ENCODE measurements around the gene KIF24. TPM values are rescaled to one million over a fixed set of nuclear protein-coding genes. Genes with fewer than 3 reads are reported as not detected.
"Not testable (repeated sequence)": the region's sequence is repeated elsewhere in the genome, so short reads cannot be mapped to it uniquely, and the experiment has no call there.

Gene KIF24
- total RNA-seq, 2 experiments from 2014 or later, result 9.3 to 13.6 TPM

DNA sequence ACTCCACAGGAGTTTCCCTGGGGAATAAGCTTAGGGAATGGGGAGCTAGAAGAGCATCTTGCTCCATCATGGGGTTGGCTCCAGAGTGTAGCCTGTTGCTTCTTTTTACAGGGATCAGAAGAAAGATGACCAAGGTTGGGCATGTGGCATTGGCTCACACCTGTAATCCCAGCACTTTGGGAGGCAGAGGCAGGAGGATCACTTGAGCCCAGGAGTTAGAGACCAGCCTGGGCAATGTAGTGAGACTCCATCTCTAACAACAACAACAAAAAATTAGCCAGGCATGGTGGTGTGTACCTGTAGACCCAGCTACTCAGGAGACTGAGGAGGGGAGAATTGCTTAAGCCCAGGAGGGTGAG is 18.7 kb upstream of the KIF24 start:
- ATAC-seq (no peak), DNase-seq (no peak)
- H3K4me1 Mint-ChIP-seq, result no peaks in the 10 kb centered on the region
- H3K4me3 Mint-ChIP-seq, result no peak overlapping the region
- CTCF ChIA-PET, result interaction anchor here (0.8 kb wide), 1 partner anchor 30 kb away, joined by 4 read pairs; no protein-coding TSS in a partner anchor
- H3K9me3 Mint-ChIP-seq (ENCODE audit: low read depth), result no peaks in the 10 kb centered on the region
- H3K27me3 Mint-ChIP-seq, result no peaks in the 10 kb centered on the region
- H3K36me3 Mint-ChIP-seq, result peaks cover 7% of the 10 kb centered on the region
- no peak overlapping the region for H3K27ac Mint-ChIP-seq

DNA sequence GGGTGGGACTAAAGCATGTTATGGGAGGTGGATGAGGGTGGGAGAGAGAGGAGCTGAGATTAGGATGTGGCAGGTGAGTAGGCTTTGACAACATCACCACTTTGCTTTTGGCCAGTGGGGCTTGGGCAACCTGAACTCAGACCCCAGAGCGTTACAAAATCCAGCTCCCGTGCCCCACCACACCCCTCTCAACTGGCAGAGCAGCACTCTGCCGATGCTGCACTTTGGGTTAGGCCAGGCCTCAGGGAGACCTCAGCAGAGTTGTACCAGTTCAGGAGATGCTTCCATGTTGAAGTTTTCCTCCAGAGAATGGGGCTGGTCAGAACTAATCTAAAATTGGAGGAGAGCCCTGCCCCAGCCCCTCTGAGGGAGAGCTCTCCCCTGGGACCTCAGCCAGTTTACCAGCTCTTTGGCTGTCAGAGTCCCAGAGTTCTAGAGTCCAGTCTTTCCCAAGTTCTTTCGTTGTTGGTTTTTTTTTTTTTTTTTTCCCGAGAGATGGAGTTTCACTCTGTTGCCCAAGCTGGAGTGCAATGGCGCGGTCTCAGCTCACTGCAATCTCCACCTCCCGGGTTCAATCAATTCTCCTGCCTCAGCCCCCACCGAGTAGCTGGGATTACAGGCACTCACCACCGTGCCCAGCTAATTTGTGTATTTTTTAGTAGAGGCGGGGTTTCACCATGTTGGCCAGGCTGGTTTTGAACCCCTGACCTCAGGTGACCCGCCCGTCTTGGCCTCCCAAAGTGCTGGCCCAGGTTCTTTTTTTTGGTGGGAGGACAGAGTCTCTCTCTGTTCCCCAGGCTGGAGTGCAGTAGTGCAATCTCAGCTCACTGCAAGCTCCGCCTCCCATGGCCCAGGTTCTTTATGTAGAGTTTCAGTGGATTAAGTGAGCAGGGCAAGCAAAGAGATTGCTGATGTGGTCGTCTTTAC is 18.1 kb upstream of the KIF24 start:
- H3K4me3 Mint-ChIP-seq, result no peak overlapping the region
- no peaks in the 10 kb centered on the region for H3K27me3 Mint-ChIP-seq
- DNase-seq (no peak), ATAC-seq (no peak)
- H3K9me3 Mint-ChIP-seq (ENCODE audit: low read depth), result no peaks in the 10 kb centered on the region
- no peak overlapping the region for H3K27ac Mint-ChIP-seq
- CTCF ChIA-PET, result interaction anchor here (0.7 to 0.8 kb wide), 2 partner anchors 31 to 199 kb away, joined by 3 to 4 read pairs; no protein-coding TSS in a partner anchor
- peaks cover 11% of the 10 kb centered on the region for H3K36me3 Mint-ChIP-seq
- H3K4me1 Mint-ChIP-seq, result no peaks in the 10 kb centered on the region

DNA sequence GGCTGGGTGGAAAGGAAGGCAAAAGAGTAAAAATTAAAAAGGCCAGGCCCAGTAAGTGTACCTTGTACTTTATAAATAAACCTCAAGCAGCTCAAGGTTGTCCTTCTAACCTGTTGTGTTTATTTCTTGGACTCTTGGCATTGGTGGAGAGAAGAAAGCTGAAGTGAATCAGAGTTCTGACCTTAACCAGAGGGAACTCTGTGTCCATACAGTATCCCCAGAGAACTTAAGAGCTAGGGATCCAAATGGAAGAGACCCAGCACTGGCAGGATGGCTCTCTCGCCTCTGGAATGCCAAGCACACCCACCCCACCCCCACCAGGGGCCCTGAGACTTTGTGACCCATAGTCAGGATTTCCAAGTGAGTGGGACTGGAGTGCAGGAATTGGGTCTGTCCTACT is 14.5 kb upstream of the KIF24 start:
- no peaks in the 10 kb centered on the region for H3K9me3 Mint-ChIP-seq (ENCODE audit: low read depth)
- no peak overlapping the region for H3K4me3 Mint-ChIP-seq
- no peak overlapping the region for H3K27ac Mint-ChIP-seq
- no peaks in the 10 kb centered on the region for H3K4me1 Mint-ChIP-seq
- no peak for DNase-seq
- no peak for ATAC-seq
- H3K36me3 Mint-ChIP-seq, result peaks cover 20% of the 10 kb centered on the region
- CTCF ChIA-PET, result interaction anchor here (1.1 to 1.3 kb wide), 2 partner anchors 15 to 36 kb away, joined by 3 to 4 read pairs; no protein-coding TSS in a partner anchor
- no peaks in the 10 kb centered on the region for H3K27me3 Mint-ChIP-seq

GRCh38 chr9:34343090-34343489 is 14.0 kb upstream of the KIF24 start:
- no peak overlapping the region for H3K27ac Mint-ChIP-seq
- no peaks in the 10 kb centered on the region for H3K27me3 Mint-ChIP-seq
- H3K9me3 Mint-ChIP-seq (ENCODE audit: low read depth), result no peaks in the 10 kb centered on the region
- no peak overlapping the region for H3K4me3 Mint-ChIP-seq
- CTCF ChIA-PET, result interaction anchor here (1.1 to 1.3 kb wide), 2 partner anchors 15 to 36 kb away, joined by 3 to 4 read pairs; no protein-coding TSS in a partner anchor
- H3K36me3 Mint-ChIP-seq, result peaks cover 22% of the 10 kb centered on the region
- no peaks in the 10 kb centered on the region for H3K4me1 Mint-ChIP-seq
- ATAC-seq (no peak), DNase-seq (no peak)

GRCh38 chr9:34341659-34342295 is 12.7 kb upstream of the KIF24 start:
- CTCF ChIA-PET, result interaction anchor here (1.1 kb wide), 1 partner anchor 9 kb away, joined by 3 read pairs; no protein-coding TSS in a partner anchor
- no peak for ATAC-seq
- Mint-ChIP-seq H3K27me3 (no peaks in the 10 kb centered on the region), H3K9me3 (ENCODE audit: low read depth) (no peaks in the 10 kb centered on the region), H3K4me3 (no peak overlapping the region), H3K4me1 (no peaks in the 10 kb centered on the region), H3K27ac (no peak overlapping the region), H3K36me3 (peaks cover 22% of the 10 kb centered on the region)
- DNase-seq, result no peak

- Mint-ChIP-seq H3K36me3 (peaks cover 22% of the 10 kb centered on the region), H3K4me1 (peaks cover 1% of the 10 kb centered on the region), H3K27ac (no peak overlapping the region), H3K27me3 (no peaks in the 10 kb centered on the region), H3K4me3 (no peak overlapping the region), H3K9me3 (ENCODE audit: low read depth) (no peaks in the 10 kb centered on the region)
- ATAC-seq (no peak), DNase-seq (no peak)
- CTCF ChIA-PET, result interaction anchor here (0.7 to 1.3 kb wide), 3 partner anchors 11 to 41 kb away, joined by 3 to 4 read pairs (median 4); no protein-coding TSS in a partner anchor
Measured at GRCh38 chr9:34338665-34339385, 9.8 kb upstream of the KIF24 start.

DNA sequence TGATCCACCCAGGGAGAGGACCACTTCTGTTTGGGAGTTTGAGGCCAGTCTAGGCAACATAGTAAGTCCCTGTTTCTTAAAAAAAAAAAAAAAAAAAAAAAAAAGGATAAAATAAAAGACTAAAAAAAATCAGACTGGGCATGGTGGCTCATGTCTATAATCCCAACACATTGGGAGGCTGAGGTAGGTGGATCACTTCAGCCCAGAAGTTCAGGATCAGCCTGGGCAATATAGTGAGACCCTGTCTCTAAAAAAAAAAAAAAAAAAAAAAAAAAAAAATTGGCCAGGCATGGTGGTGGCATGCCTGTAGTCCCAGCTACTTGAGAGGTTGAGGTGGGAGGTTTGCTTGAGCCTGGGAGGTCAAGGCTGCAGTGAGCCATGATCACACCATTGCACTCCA is 9.0 kb upstream of the KIF24 start:
- peaks cover 19% of the 10 kb centered on the region for H3K36me3 Mint-ChIP-seq
- not testable (repeated sequence) for H3K9me3 Mint-ChIP-seq (ENCODE audit: low read depth); ATAC-seq; H3K4me3 Mint-ChIP-seq; H3K4me1 Mint-ChIP-seq; H3K27ac Mint-ChIP-seq; H3K27me3 Mint-ChIP-seq; DNase-seq
- CTCF ChIA-PET, result interaction anchor here (1.4 kb wide), 1 partner anchor 43 kb away, joined by 3 read pairs; no protein-coding TSS in a partner anchor

GRCh38 chr9:34337403-34337802 is 8.3 kb upstream of the KIF24 start:
- CTCF ChIA-PET, result interaction anchor here (1.4 kb wide), 1 partner anchor 44 kb away, joined by 3 read pairs; no protein-coding TSS in a partner anchor
- no peak overlapping the region for H3K4me3 Mint-ChIP-seq
- ATAC-seq (no peak), DNase-seq (no peak)
- no peak overlapping the region for H3K27ac Mint-ChIP-seq
- peaks cover 18% of the 10 kb centered on the region for H3K36me3 Mint-ChIP-seq
- no peaks in the 10 kb centered on the region for H3K27me3 Mint-ChIP-seq
- peaks cover 5% of the 10 kb centered on the region for H3K4me1 Mint-ChIP-seq
- no peaks in the 10 kb centered on the region for H3K9me3 Mint-ChIP-seq (ENCODE audit: low read depth)

- Mint-ChIP-seq H3K9me3 (ENCODE audit: low read depth) (no peaks in the 10 kb centered on the region), H3K27ac (no peak overlapping the region), H3K36me3 (peaks cover 10% of the 10 kb centered on the region), H3K27me3 (no peaks in the 10 kb centered on the region), H3K4me3 (no peak overlapping the region), H3K4me1 (peaks cover 17% of the 10 kb centered on the region)
- DNase-seq (no peak), ATAC-seq (no peak)
- CTCF ChIA-PET, result interaction anchor here (6.8 kb wide), 1 partner anchor 42 kb away, joined by 143 read pairs; the partner anchor contains the start of gene MYORG
Measured at GRCh38 chr9:34335376-34335775, 6.3 kb upstream of the KIF24 start.

DNA sequence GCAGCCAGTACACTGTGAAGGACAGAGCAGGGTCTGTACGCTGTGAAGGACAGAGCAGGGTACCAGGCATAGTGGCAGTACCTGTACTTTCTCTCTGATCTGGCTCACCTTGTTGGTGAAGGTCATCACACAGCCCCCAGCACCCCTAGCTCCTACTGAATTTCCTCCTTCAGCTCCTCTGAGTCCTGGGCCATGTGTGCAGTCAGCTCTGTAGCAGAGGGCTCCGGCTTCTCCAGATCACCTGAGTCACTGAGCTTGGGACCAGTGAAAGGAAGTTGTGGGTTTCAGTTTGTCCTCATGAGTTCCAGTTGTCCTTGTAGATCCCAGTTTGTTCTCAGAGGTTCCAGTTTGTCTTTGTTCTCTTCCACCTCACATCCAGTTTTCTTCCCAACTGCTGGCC is 5.8 kb upstream of the KIF24 start:
- ATAC-seq (no peak), DNase-seq (no peak)
- Mint-ChIP-seq H3K4me3 (no peak overlapping the region), H3K36me3 (peaks cover 7% of the 10 kb centered on the region), H3K27me3 (no peaks in the 10 kb centered on the region), H3K27ac (no peak overlapping the region), H3K4me1 (peaks cover 22% of the 10 kb centered on the region), H3K9me3 (ENCODE audit: low read depth) (no peaks in the 10 kb centered on the region)
- CTCF ChIA-PET, result interaction anchor here (6.8 kb wide), 1 partner anchor 42 kb away, joined by 143 read pairs; the partner anchor contains the start of gene MYORG

DNA sequence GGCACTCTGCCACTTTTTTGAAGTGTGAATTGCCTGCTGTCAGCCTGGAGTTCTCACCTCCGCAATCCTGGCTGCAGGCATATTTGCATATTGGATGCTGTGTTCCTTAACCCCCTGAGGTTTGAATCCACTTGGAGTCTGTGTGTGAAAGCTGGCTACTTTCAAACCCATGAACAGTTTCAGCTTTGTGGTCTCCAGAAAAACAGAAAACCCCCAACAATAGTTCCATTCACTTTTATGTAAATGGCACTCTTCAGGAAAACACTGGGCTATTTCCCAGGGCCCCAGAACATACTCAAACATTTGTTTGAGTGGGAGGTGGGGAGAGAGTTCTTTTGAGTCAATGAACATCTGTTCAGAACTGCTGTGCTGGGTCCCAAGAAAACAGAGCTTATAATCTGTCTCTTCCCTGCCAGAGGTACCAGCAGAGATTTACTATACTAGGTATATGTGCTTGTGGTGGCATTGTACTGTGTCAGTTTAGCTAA is 5.3 kb upstream of the KIF24 start:
- CTCF ChIA-PET, result interaction anchor here (1.4 to 6.8 kb wide), 2 partner anchors 30 to 43 kb away, joined by 3 to 143 read pairs; partner anchors contain the start of gene MYORG
- no peak overlapping the region for H3K4me3 Mint-ChIP-seq
- peaks cover 23% of the 10 kb centered on the region for H3K4me1 Mint-ChIP-seq
- no peaks in the 10 kb centered on the region for H3K9me3 Mint-ChIP-seq (ENCODE audit: low read depth)
- no peaks in the 10 kb centered on the region for H3K27me3 Mint-ChIP-seq
- H3K36me3 Mint-ChIP-seq, result peaks cover 6% of the 10 kb centered on the region
- H3K27ac Mint-ChIP-seq, result no peak overlapping the region
- ATAC-seq (no peak), DNase-seq (no peak)

DNA sequence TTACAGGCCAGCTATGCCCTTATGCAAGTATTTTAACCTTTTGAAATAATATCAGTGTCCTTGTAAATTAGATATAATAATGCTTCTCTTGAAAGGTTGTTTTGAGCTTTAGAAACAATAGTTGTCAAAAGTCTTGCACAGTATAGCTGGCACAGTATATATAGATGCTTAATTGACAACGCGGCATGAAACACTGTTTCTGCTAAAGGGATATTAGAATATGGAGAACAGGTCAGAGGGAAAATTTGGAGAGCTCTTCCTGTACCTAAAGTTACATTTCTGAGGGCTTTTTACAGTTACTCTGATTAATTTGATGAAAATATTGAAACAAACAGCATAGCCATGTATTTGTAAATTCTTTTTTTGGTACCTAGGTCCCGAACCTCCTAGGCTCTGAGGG is 4.8 kb upstream of the KIF24 start:
- CTCF ChIA-PET, result interaction anchor here (1.4 to 6.8 kb wide), 3 partner anchors 30 to 70 kb away, joined by 3 to 143 read pairs (median 12); partner anchors contain the start of gene MYORG
- DNase-seq (no peak), ATAC-seq (no peak)
- H3K27me3 Mint-ChIP-seq, result no peaks in the 10 kb centered on the region
- H3K27ac Mint-ChIP-seq, result no peak overlapping the region
- no peak overlapping the region for H3K4me3 Mint-ChIP-seq
- peaks cover 5% of the 10 kb centered on the region for H3K36me3 Mint-ChIP-seq
- H3K9me3 Mint-ChIP-seq (ENCODE audit: low read depth), result no peaks in the 10 kb centered on the region
- peaks cover 23% of the 10 kb centered on the region for H3K4me1 Mint-ChIP-seq
